Neural progenitor cell (in vitro differentiated cells): ENCODE data around the gene NTRK1. TPM values are rescaled to one million over a fixed set of nuclear protein-coding genes. Genes with fewer than 3 reads are reported as not detected.

Experiments used
- DNase-seq: peaks from one replicate; pipeline ENCODE4 v3.0.0-alpha.2; 2016; ENCODE audit warnings: low spot score
- H2AFZ ChIP-seq: fragments of 200-600 bp; sonication (generic); replicated peaks from 2 replicates; pipeline ENCODE4 v1.6.1; 2016; ENCODE audit warnings: antibody characterized with exemption
- H3F3A ChIP-seq: fragments of 200-600 bp; sonication (generic); 2 replicates; pipeline ENCODE4 v1.6.1; 2016; ENCODE audit warnings: antibody characterized with exemption, low read depth
- H3K27ac ChIP-seq: fragments of 200-600 bp; sonication (generic); 2 replicates; pipeline ENCODE4 v1.5.1; 2016; ENCODE audit warnings: mild to moderate bottlenecking
- H3K27me3 ChIP-seq: fragments of 200-600 bp; sonication (generic); 2 replicates; pipeline ENCODE4 v1.6.1; 2016; ENCODE audit warnings: mild to moderate bottlenecking, moderate library complexity
- H3K36me3 ChIP-seq: fragments of 200-600 bp; sonication (generic); 2 replicates; pipeline ENCODE4 v1.5.1; 2016
- H3K4me1 ChIP-seq: fragments of 200-600 bp; sonication (generic); 2 replicates; pipeline ENCODE4 v1.6.1; 2016; ENCODE audit warnings: mixed run types
- H3K4me2 ChIP-seq: fragments of 200-600 bp; sonication (generic); 2 replicates; pipeline ENCODE4 v1.6.1; 2016
- H3K4me3 ChIP-seq: fragments of 200-600 bp; sonication (generic); 2 replicates; pipeline ENCODE4 v1.5.1; 2016
- H3K79me2 ChIP-seq: fragments of 200-600 bp; sonication (generic); 2 replicates; pipeline ENCODE4 v1.6.1; 2016; ENCODE audit warnings: low read depth
- H3K9ac ChIP-seq: fragments of 200-600 bp; sonication (generic); 2 replicates; pipeline ENCODE4 v1.6.1; 2016
- H3K9me3 ChIP-seq: fragments of 200-600 bp; sonication (generic); 2 replicates; pipeline ENCODE4 v1.5.1; 2016; ENCODE audit warnings: low read depth
- H4K20me1 ChIP-seq: fragments of 200-600 bp; sonication (generic); 2 replicates; pipeline ENCODE4 v1.6.1; 2016; ENCODE audit warnings: low read depth
- H3K27ac Mint-ChIP-seq: 3 replicates; pipeline ENCODE4 v1.8.0; 2021; ENCODE audit warnings: mixed read lengths
- H3K27me3 Mint-ChIP-seq: 2 replicates; pipeline ENCODE4 v1.8.0; 2022; ENCODE audit warnings: low read depth, mild to moderate bottlenecking, inconsistent platforms, moderate library complexity, mixed read lengths; ENCODE audit not compliant: insufficient read depth
- H3K36me3 Mint-ChIP-seq: 3 replicates; pipeline ENCODE4 v1.8.0; 2021; ENCODE audit warnings: mixed read lengths
- H3K4me1 Mint-ChIP-seq: 3 replicates; pipeline ENCODE4 v1.8.0; 2021; ENCODE audit warnings: mixed read lengths
- H3K4me3 Mint-ChIP-seq: 3 replicates; pipeline ENCODE4 v1.8.0; 2021; ENCODE audit warnings: mild to moderate bottlenecking, moderate library complexity, mixed read lengths
- H3K9me3 Mint-ChIP-seq: 3 replicates; pipeline ENCODE4 v1.8.0; 2020; ENCODE audit warnings: mixed read lengths
- EZH2 ChIP-seq: fragments of 200-600 bp; sonication (generic); IDR thresholded peaks from 2 replicates; pipeline ENCODE4 v1.6.1; 2017; ENCODE audit warnings: antibody characterized with exemption, mild to moderate bottlenecking, moderate library complexity
- EZH2phosphoT487 ChIP-seq: fragments of 200-600 bp; sonication (generic); IDR thresholded peaks from 2 replicates; pipeline ENCODE4 v1.6.1; 2017; ENCODE audit warnings: antibody characterized with exemption
- total RNA-seq: library from RNA; depleted of rRNA; stranded (reverse); fragments of >200 nt; gene quantifications from 2 replicates; pipeline ENCODE4 v1.2.3, GENCODE V29; 2015; ENCODE audit warnings: low replicate concordance
- TF ChIP-seq, protein P1 (sequence below): fragments of 200-600 bp; sonication (generic); IDR thresholded peaks from 2 replicates; pipeline ENCODE4 v1.5.1; 2017; ENCODE audit warnings: antibody characterized with exemption, mild to moderate bottlenecking

NTRK1 gene
- total RNA-seq, 1 donor from 2014 or later, result not detected

- Histone ChIP-seq H3K4me3 (no peak overlapping the region), H3K36me3 (no peaks in the 10 kb centered on the region), H3K4me2 (no peak overlapping the region), H4K20me1 (no peaks in the 10 kb centered on the region), H2AFZ (no peak overlapping the region), H3K27me3 (peaks cover 30% of the 10 kb centered on the region), H3K79me2 (no peaks in the 10 kb centered on the region), H3K4me1 (peaks cover 7% of the 10 kb centered on the region), H3K27ac (no peak overlapping the region), H3F3A (peaks cover 1% of the 10 kb centered on the region), H3K9ac (no peak overlapping the region), H3K9me3 (no peaks in the 10 kb centered on the region)
- Mint-ChIP-seq H3K27ac (no peak overlapping the region), H3K9me3 (no peaks in the 10 kb centered on the region), H3K4me3 (no peak overlapping the region), H3K4me1 (peaks cover 44% of the 10 kb centered on the region), H3K36me3 (no peaks in the 10 kb centered on the region), H3K27me3 (peaks cover 12% of the 10 kb centered on the region)
- DNase-seq, result no peak
- TF ChIP-seq, protein P1, sequence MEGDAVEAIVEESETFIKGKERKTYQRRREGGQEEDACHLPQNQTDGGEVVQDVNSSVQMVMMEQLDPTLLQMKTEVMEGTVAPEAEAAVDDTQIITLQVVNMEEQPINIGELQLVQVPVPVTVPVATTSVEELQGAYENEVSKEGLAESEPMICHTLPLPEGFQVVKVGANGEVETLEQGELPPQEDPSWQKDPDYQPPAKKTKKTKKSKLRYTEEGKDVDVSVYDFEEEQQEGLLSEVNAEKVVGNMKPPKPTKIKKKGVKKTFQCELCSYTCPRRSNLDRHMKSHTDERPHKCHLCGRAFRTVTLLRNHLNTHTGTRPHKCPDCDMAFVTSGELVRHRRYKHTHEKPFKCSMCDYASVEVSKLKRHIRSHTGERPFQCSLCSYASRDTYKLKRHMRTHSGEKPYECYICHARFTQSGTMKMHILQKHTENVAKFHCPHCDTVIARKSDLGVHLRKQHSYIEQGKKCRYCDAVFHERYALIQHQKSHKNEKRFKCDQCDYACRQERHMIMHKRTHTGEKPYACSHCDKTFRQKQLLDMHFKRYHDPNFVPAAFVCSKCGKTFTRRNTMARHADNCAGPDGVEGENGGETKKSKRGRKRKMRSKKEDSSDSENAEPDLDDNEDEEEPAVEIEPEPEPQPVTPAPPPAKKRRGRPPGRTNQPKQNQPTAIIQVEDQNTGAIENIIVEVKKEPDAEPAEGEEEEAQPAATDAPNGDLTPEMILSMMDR, result no peak
- no peak for TF ChIP-seq EZH2
- TF ChIP-seq EZH2phosphoT487, result no peak
Measured at GRCh38 chr1:156898971-156899664, 38.5 kb downstream of the NTRK1 start.

- H3K27ac Mint-ChIP-seq, result peak overlapping the region; percentile 50
- TF ChIP-seq, protein P1, result no peak
- TF ChIP-seq EZH2phosphoT487, result no peak
- TF ChIP-seq EZH2, result no peak
- H3K9ac ChIP-seq, result no peak overlapping the region
- peaks cover 20% of the 10 kb centered on the region for H3K27me3 ChIP-seq
- no peak for DNase-seq
- no peaks in the 10 kb centered on the region for H4K20me1 ChIP-seq
- no peaks in the 10 kb centered on the region for H3F3A ChIP-seq
- peaks cover 39% of the 10 kb centered on the region for H3K4me1 Mint-ChIP-seq
- H3K27me3 Mint-ChIP-seq, result peaks cover 12% of the 10 kb centered on the region
- no peaks in the 10 kb centered on the region for H3K36me3 Mint-ChIP-seq
- no peak overlapping the region for H3K4me2 ChIP-seq
- H3K4me3 Mint-ChIP-seq, result peak overlapping the region; percentile 18
- H3K36me3 ChIP-seq, result no peaks in the 10 kb centered on the region
- H3K4me1 ChIP-seq, result peaks cover 7% of the 10 kb centered on the region
- H3K9me3 ChIP-seq, result no peaks in the 10 kb centered on the region
- no peaks in the 10 kb centered on the region for H3K9me3 Mint-ChIP-seq
- H3K27ac ChIP-seq, result no peak overlapping the region
- H2AFZ ChIP-seq, result no peak overlapping the region
- no peak overlapping the region for H3K4me3 ChIP-seq
- no peaks in the 10 kb centered on the region for H3K79me2 ChIP-seq
Measured at GRCh38 chr1:156899956-156900718, 39.5 kb downstream of the NTRK1 start.

DNA sequence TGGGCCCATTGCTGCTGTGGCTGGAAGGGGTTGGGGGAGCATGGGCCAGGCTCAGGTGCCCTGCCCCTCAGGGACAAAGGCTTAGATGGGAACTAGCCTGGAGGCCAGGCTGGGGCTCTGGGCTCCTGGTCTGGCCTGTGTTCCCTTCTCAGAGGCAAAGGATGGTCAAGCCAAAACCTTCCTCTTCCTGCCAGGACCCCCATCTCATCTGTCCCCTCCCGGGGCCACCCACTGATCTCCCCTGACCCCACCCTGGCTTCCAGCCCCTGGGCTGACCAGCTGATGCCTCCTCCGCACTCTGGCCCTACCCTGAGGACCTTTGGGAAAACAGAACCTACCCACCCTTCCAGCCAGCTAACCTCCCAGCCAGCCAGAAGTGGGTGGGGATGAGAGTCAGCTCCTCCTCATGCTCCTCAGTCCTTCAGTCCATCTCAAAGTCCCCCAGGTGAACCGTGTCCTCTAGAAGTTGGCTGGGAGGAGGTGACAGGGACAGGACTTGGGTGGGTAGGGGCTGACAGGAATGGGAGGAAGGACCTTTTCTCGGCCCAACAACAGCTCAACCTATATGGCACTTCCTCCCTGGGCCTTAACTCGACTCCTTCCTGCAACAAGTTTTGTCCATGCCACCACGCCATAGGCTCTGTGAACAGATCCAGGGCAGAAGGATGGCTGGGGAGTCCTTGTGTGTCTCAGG lies 40.4 kb downstream of the NTRK1 start:
- Mint-ChIP-seq H3K27ac (peak overlapping the region; percentile 37), H3K36me3 (no peaks in the 10 kb centered on the region), H3K4me3 (no peak overlapping the region), H3K4me1 (peaks cover 30% of the 10 kb centered on the region), H3K9me3 (no peaks in the 10 kb centered on the region), H3K27me3 (peaks cover 12% of the 10 kb centered on the region)
- no peaks in the 10 kb centered on the region for H3K79me2 ChIP-seq
- H3F3A ChIP-seq, result no peaks in the 10 kb centered on the region
- TF ChIP-seq EZH2 (no peak), EZH2phosphoT487 (no peak)
- TF ChIP-seq, protein P1, result no peak
- H2AFZ ChIP-seq, result no peak overlapping the region
- no peaks in the 10 kb centered on the region for H3K9me3 ChIP-seq
- H3K4me3 ChIP-seq, result no peak overlapping the region
- no peaks in the 10 kb centered on the region for H3K36me3 ChIP-seq
- no peak overlapping the region for H3K4me2 ChIP-seq
- H4K20me1 ChIP-seq, result no peaks in the 10 kb centered on the region
- peaks cover 11% of the 10 kb centered on the region for H3K27me3 ChIP-seq
- DNase-seq, result no peak
- no peak overlapping the region for H3K9ac ChIP-seq
- H3K4me1 ChIP-seq, result peaks cover 7% of the 10 kb centered on the region
- no peak overlapping the region for H3K27ac ChIP-seq
